Astrocyte (in vitro differentiated cells and primary cell): Measurements from ENCODE around the gene RPAP3.

Experiments
- EZH2 ChIP-seq: IDR thresholded peaks from 2 replicates; pipeline ENCODE4 v1.6.1; 2012; ENCODE audit warnings: mild to moderate bottlenecking, low read length, inconsistent platforms; ENCODE audit not compliant: insufficient read depth
- TF ChIP-seq, protein P1 (sequence below): IDR thresholded peaks from 2 replicates; pipeline ENCODE4 v1.5.1; 2011; ENCODE audit warnings: low read depth, mild to moderate bottlenecking, inconsistent platforms, low read length, moderate library complexity; ENCODE audit not compliant: insufficient read depth

DNA sequence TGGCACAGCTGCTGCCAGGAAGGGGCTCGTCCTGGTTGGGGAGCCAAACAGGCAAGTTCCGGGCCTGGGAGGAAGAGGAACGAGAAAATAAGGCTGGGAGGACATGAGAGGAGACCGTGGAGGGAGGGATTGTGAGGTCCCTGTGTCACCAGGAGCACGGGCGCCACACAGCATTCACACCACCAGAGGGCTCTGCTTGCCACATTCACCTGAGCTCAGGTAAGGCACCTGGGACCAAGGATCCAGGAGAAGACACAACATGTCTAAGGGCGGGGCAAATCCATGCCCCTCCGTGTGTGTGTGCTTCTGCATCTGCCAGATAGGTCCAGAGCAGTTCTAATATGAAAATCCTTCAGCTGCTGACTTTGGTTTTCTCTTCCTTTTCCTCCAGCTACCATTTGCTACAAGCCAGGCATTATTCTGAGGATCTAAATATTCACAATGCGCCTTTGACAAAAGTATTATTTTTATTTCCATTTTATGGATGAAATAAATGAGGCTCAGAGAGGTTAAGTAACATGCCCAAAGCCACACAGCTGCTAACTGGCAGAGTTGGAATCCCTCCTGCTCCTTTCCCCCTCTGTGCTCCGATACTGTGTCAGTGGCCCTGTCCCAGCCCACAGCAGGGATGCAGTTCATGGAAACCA is 38.3 kb upstream of the RPAP3 start:
- TF ChIP-seq, protein P1, sequence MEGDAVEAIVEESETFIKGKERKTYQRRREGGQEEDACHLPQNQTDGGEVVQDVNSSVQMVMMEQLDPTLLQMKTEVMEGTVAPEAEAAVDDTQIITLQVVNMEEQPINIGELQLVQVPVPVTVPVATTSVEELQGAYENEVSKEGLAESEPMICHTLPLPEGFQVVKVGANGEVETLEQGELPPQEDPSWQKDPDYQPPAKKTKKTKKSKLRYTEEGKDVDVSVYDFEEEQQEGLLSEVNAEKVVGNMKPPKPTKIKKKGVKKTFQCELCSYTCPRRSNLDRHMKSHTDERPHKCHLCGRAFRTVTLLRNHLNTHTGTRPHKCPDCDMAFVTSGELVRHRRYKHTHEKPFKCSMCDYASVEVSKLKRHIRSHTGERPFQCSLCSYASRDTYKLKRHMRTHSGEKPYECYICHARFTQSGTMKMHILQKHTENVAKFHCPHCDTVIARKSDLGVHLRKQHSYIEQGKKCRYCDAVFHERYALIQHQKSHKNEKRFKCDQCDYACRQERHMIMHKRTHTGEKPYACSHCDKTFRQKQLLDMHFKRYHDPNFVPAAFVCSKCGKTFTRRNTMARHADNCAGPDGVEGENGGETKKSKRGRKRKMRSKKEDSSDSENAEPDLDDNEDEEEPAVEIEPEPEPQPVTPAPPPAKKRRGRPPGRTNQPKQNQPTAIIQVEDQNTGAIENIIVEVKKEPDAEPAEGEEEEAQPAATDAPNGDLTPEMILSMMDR, result peak; percentile 27
- TF ChIP-seq EZH2, result no peak
